GM18526 (cell line): ENCODE results near the gene IL12RB1.

Experiments
- POLR2A ChIP-seq: IDR thresholded peaks from 3 replicates; pipeline ENCODE4 v1.6.1; 2011; ENCODE audit not compliant: insufficient read length; ENCODE audit errors: extremely low read depth

Gene IL12RB1

DNA sequence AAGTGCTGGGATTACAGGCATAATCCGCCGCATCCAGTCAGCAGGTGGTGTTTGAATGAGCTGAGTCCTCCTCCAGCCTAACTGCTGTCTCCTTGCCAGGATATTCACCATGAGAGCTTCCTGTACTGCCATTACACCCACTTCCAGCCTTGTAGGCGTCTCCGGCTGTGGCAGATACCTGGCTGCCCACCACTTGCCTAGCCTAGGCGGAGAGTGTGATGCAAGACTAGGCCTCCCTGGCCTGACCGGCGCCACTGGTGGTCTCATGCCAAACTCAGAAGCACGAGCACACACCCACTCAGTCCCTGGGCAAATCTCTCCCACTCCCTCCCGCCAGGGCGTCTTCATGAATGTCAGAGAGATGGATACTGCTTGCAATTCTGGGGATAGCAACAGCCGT, 16.6 kb downstream of the IL12RB1 start:
- TF ChIP-seq POLR2A: no peak

DNA sequence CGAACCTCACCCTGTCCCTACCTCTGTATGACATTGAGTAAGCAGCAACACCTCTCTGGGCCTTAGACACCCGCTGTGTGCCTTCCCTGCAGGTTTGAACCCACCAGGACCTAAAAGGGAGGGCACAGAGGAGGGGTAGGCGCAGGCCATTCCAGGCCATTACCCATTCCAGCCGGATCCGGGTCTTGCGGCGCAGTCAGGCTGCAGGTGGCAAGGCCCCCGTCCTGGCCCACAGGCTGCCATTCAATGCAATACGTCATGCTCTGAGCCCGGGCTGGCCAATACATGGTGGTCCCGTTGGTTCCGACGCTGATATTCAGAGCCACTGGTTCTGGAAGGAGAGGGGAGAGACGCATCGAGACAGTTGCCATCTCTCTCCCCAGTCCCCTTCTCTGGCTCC, 17.4 kb downstream of the IL12RB1 start:
- no peak for TF ChIP-seq POLR2A

DNA sequence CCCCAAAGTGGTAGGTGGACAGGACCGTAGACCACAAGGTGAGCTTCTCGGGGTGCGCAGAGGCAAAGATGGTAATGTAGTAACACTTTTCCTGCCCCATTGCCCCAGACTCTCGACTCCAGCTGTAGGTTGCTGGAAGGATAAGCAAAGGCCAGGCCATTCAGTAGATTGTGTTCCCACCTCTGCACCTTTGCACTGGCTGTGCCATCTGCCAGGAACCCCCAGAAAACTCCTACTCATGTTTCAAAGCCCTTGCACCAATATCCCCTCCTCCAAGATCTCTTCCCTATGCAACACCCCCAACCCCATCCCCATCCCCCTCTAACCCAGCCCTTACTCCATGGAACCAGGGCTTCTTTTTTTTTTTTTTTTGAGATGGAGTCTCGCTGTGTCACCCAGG, 18.3 kb downstream of the IL12RB1 start:
- no peak for TF ChIP-seq POLR2A

DNA sequence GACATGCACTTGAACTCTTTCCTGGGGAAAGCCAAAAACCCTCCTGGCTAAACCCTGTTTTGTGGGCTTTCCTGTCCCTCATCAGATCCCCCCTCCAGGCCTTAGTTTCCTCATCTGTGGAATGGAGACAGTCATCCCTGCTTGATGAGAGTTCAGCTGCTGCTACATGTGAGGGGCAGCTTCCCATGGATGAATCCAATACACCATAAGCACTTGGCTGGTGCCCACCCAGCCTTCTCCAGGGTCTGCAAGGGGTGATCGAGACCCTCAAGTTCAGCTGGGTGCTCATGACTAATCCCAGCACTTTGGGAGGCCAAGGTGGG, 21.6 kb downstream of the IL12RB1 start:
- no peak for TF ChIP-seq POLR2A

DNA sequence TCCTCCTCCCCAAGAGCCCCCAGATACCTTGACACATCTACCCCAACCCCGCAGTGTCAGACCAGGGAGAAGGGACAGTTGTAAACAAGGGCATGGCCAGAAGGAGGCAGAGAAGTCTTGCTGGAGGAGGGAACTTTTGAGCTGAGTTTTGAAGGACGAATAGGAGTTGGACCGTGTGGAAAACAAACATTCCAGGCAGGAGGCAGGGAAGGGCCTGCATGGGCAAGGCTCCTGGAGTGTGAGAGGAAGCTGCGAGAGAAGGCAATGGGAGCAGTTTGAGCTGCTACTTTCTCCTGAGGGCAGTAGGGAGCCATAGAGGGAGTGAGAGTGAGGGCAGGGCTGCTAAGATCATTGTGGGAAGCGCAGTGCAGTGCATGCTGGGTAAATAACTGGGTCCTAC, 23.3 kb downstream of the IL12RB1 start:
- TF ChIP-seq POLR2A: no peak

DNA sequence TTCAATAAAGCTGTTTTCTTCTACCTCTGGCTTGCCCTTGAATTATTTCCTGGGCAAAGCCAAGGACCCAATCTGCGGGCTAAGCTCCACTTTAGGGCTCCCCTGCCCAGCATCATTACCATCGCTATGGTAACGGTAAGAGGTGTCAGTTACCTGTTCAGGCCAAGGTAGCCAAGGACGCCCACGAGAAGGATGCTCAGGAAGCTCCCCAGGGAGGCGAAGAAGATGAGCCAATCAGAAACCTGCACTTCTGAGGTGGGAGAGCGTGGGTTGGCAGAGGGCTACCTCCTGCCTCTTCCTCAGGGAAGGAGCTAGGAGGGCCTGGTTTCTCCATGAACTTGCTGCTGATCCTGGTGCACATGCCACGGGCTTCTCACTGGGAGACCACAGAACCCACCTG, 24.7 kb downstream of the IL12RB1 start:
- TF ChIP-seq POLR2A: no peak

DNA sequence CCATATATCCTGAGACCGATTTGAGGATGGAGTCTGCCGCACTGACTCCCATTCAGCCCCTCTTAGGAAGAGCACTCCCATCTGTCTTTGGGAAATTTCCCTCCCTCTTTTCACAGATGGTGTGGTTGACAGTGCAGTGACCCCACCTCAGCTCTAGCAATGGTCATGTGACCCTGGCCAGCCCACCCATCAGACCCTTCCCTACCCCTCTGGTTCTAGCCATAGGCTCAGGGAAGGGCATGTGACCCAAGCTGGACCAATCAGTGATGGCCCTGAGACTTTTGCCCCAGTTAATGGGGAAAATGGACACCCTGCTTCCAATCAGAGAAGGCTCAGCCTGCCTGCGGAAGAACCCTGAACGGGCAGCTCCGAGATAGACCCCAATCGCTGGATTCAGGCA, 26.3 kb downstream of the IL12RB1 start:
- TF ChIP-seq POLR2A: no peak

DNA sequence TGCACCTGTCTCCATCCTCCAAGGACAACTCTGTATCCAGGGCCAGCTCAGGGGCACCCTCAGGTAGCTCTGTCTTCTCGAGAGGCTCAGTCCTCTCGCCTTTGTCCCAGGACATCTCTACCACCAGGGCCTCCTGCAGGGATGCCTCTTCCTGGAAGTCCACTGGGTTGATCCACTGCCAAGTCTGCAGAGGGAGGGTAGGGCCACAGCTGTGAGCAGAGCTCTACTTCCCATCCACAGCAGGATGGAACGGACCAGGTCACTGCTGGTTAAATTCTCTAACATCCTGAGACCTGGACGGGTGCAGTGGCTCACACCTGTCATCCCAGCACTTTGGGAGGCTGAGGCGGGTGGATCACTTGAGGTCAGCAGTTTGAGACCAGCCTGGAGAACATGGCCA, 26.8 kb downstream of the IL12RB1 start:
- TF ChIP-seq POLR2A: no peak

DNA sequence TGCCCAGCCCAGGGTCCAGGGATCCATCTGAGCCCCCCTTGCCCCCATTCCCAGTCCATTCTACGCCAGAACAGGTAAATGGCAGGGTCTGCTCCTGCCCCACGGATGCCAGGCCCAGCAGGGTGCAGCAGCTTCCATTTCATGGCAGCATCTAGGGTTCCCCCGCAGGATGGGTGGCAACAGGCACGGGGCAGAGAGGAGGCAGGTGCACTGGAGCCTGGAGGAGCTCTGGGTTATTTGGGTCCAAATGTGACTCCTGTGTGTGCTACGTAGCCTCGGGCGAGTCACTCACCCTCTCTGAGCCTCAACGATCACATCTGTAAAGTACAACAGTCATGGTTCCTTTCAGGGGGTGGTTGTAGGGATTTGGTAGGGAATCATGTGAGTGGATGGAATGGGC, 27.4 kb downstream of the IL12RB1 start:
- no peak for TF ChIP-seq POLR2A

DNA sequence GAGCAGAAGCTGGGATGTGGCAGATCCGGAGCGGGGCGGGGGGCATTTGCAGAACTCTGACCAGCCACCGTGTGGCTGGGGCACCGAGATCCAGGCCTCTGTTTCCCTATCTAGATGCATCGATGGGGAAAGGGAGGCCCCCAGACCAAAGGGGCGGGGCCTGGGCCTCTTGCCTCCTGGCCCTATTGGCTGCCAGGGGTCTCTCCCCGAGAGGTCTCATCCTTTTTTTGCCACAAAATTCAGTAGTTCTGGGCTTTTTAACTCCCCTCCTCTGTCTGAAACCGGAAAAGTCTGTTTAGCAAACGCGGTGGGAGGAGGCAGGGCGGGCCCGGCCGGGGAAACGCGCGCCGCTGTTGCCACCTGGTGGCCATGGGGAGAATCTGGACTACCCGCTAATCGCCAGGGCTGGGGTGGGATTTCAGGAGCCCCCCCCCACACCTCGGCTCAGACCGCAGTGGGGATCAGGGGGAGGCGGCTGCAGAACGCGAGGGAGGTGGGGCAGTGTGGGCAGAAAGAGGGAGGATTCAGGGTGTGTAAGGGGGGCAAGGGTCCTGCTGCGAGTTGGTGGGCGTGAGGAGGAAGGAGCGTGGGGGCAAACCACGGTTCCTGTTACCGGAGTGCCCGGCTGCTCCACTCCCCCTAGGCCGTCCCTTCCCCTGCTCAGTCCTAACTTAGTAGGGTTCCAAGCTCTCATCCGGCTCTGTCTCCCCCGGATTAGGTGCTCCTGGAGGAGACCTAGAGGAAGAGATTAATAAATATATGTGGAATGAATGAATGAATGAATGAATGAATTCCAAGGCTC, 28.3 kb downstream of the IL12RB1 start:
- TF ChIP-seq POLR2A: no peak

DNA sequence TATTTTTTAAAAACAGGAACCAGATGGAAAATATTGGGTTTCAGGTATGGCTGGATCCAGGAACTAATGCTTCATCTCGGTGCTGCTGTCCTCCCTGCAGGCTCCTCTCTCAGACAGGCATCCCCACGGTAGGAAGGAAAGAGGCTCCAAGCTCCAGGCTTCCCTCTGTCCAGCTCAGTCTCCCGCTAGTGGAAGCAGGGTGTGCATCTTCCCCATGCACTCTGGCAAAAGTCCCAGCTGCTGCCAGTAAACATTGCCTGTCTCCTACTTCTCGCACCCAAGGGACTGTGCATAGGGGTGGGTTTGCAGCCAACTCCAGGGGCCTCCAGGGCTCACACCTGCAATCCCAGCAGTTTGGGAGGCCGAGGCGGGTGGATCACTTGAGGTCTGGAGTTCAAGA, 29.2 kb downstream of the IL12RB1 start:
- no peak for TF ChIP-seq POLR2A

DNA sequence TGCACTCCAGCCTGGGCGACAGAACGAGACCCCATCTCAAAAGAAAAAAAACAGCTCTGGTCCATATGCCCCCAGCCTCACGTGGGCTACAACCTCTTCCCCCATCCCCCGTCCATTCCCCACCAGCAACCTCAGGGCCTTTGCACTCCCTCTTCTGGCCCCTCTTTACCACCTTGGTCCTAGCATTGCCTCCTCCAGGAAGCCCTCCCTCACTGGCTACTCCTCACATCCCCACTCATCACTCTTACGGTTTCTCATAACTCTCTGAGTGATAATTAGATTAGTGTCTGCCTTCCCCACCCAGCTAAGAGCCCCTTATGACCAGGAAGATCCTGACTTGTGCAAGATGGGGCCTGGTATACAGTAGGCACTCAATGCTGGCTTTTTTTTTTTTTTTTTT, 30.8 kb downstream of the IL12RB1 start:
- no peak for TF ChIP-seq POLR2A

DNA sequence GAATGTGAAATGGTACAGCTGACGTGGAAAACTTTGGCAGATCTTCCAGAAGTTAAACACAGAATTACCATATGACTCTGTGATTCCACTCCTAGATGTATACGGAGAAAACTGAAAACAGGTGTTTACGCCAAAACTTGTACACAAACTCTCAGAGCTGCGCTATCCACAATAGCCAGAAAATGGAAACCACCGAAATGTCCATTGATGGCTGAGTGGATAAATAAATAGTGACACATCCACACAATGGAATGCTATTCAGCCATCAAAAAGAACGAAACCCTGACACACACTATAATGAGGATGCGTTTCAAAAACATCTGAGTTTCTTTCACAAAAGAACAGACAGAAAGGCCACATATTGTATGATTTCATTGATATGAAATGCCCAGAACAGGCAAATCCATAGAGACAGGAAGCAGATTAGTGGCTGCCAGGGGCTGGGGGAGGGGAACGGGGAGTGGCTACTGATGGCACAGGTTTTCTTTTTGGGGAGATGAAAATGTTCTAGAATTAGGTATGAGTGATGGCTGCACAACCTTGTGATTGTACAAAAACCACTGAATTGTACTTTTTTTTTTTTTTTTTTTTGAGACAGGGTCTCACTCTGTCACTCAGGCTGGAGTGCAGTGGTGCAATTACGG, 33.0 kb downstream of the IL12RB1 start:
- TF ChIP-seq POLR2A: no peak

DNA sequence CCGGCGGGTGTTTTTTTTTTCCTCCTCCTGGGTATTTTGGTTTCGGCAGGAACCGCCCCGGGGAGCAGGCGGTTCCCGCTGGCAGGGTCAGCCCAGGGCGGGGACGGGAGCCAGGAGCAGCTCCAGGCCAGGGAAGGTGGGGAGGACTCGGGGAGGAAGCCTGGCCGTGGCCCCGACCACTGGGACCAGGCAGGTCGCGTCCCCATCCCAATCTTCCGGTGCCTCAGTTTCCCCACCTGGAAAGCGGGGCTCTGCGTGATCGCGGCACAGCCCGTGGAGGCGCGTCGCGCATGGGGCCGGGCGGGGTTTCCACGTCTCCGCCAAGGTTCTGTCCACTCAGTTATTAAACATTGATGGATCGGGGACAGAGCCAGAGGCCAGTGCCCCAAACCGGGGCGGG, 34.8 kb downstream of the IL12RB1 start:
- no peak for TF ChIP-seq POLR2A

DNA sequence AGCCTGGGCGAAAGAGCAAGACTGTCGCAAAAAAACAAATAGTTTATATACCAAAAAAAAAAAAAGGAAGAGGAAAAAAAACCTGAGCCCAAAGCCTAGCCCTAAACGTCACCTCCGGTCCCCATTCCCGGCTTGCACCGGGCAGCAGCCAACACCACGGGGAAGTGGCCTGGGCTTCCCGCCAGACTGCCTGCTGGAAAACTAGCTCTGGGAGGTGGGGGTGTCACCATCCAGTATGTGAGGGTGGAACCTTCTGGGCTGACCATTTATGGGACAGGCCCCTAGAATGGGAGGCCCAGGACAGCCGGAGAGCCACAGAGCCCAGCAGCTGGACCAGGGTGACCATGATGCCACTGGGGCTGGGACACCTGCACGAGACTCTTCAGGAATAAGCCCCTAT, 37.3 kb downstream of the IL12RB1 start:
- no peak for TF ChIP-seq POLR2A

DNA sequence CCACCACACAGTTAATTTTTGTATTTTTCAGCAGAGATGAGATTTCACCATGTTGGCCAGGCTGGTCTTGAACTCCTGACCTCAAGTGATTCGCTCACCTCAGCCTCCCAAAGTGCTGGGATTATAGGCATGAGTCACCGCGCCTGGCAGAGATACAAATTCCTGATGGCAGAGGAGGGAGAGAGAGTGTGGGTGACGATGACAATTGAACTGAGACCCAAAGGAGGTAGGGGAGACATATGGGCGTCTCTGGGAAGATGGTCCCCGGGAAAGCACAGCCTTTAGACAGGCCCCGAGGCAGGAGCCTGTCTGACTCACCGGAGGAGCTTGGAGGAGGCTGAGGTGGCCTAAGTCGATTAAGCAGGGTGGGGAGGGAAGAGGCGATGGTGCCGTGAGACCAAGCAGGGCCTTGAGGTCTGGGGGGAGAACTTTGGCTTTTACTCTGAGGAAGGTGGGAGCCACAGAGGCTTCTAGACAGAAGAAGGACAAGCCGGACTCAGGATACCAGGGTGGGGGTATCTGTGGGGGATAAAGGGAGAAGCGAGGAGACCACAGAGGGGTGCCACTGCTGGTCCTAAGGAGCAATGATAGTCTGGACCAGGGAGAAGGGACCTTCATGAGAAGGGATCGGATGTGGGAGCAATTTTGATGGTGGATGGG, 40.5 kb downstream of the IL12RB1 start:
- TF ChIP-seq POLR2A: no peak
